DMS153 treated with DMSO at 0.1 percent for 48 hours (cell line): ENCODE measurements around the gene ESRRG.
A peak's percentile ranks its signal among the peaks of the same experiment; 100 is the strongest.

Experiments used
- DNase-seq: peaks from one replicate; lab custom pipeline; 2025; ENCODE audit not compliant: unreplicated experiment; lab: John Stamatoyannopoulos, UW

Gene ESRRG

GRCh38 chr1:216523043-216523442 lies 200.2 kb downstream of the ESRRG start:
- DNase-seq: no peak

- no peak for DNase-seq
These were observed 201.8 kb downstream of the ESRRG start for GRCh38 chr1:216521477-216521876.

GRCh38 chr1:216518844-216519627 lies 204.2 kb downstream of the ESRRG start:
- no peak for DNase-seq

- peak; percentile 84 for DNase-seq
These were observed 220.6 kb downstream of the ESRRG start for GRCh38 chr1:216502528-216503162.

GRCh38 chr1:216500273-216500967 lies 222.8 kb downstream of the ESRRG start:
- no peak for DNase-seq

GRCh38 chr1:216499581-216500272 lies 223.5 kb downstream of the ESRRG start:
- DNase-seq: peak; percentile 8

GRCh38 chr1:216498277-216498676 lies 225.0 kb downstream of the ESRRG start:
- DNase-seq: no peak

- DNase-seq: no peak
These were observed 238.2 kb downstream of the ESRRG start for GRCh38 chr1:216485042-216485441.

GRCh38 chr1:216483672-216484401 lies 239.4 kb downstream of the ESRRG start:
- DNase-seq: no peak

- no peak for DNase-seq
These were observed 240.6 kb downstream of the ESRRG start for GRCh38 chr1:216482620-216483019.

- DNase-seq: no peak
These were observed 245.0 kb downstream of the ESRRG start for GRCh38 chr1:216478238-216478637.

GRCh38 chr1:216476341-216476740 lies 246.9 kb downstream of the ESRRG start:
- DNase-seq: no peak

GRCh38 chr1:216475659-216476276 lies 247.5 kb downstream of the ESRRG start:
- DNase-seq: no peak

GRCh38 chr1:216466162-216466801 lies 256.9 kb downstream of the ESRRG start:
- DNase-seq: no peak

- no peak for DNase-seq
These were observed 258.7 kb downstream of the ESRRG start for GRCh38 chr1:216464489-216464888.

- DNase-seq: no peak
These were observed 261.0 kb downstream of the ESRRG start for GRCh38 chr1:216462066-216462775.

GRCh38 chr1:216461466-216461865 lies 261.8 kb downstream of the ESRRG start:
- no peak for DNase-seq

- DNase-seq: no peak
These were observed 263.5 kb downstream of the ESRRG start for GRCh38 chr1:216459651-216460207.

- no peak for DNase-seq
These were observed 264.4 kb downstream of the ESRRG start for GRCh38 chr1:216458812-216459211.
